Right atrium auricular region (tissue), 2 donors: Measurements from ENCODE around the gene SH2D5. TPM values are rescaled to one million over a fixed set of nuclear protein-coding genes. Genes with fewer than 3 reads are reported as not detected.
"Not testable (repeated sequence)": the region's sequence is repeated elsewhere in the genome, so short reads cannot be mapped to it uniquely, and the experiment has no call there.

ENCODE experiments used
- DNase-seq: peaks from one replicate; pipeline ENCODE4 v3.0.0-alpha.2; 2019; ENCODE audit warnings: low spot score
- H3K27ac ChIP-seq, 2 donors: fragments of 200-600 bp; sonication (generic); 1 replicate in 1 of 2; 2 replicates in 1 of 2; pipeline ENCODE4 v1.5.1; 2016 to 2019
- H3K27me3 ChIP-seq, 2 donors: fragments of 200-600 bp; sonication (generic); one replicate each; pipeline versions ENCODE4 v1.5.1 to v1.6.0; 2017 to 2019
- H3K36me3 ChIP-seq: fragments of 200-600 bp; sonication (generic); one replicate; pipeline ENCODE4 v1.5.1; 2016
- H3K4me1 ChIP-seq, 2 donors: fragments of 200-600 bp; sonication (generic); one replicate each; pipeline versions ENCODE4 v1.5.1 to v1.6.0; 2017 to 2019
- H3K4me3 ChIP-seq, 2 donors: fragments of 200-600 bp; sonication (generic); 1 replicate in 1 of 2; 2 replicates in 1 of 2; pipeline ENCODE4 v1.5.1; 2017 to 2019; ENCODE audit warnings: mild to moderate bottlenecking in 1 of 2, moderate library complexity in 1 of 2
- H3K9me3 ChIP-seq, 2 donors: fragments of 200-600 bp; sonication (generic); one replicate each; pipeline ENCODE4 v1.5.1; 2019
- total RNA-seq, 2 donors: library from RNA; depleted of rRNA; stranded (reverse); fragments of >200 nt; gene quantifications; one replicate each; pipeline ENCODE4 v1.1.0, GENCODE V29; 2016
- TF ChIP-seq, protein P1 (sequence below), 2 donors: fragments of 200-600 bp; sonication (generic); IDR thresholded peaks; one replicate each; pipeline ENCODE4 v1.5.1; 2019; ENCODE audit warnings: antibody characterized with exemption in 2 of 2

The SH2D5 gene
- total RNA-seq, 2 donors from 2014 or later = 0.63 TPM; not detected in 1

DNA sequence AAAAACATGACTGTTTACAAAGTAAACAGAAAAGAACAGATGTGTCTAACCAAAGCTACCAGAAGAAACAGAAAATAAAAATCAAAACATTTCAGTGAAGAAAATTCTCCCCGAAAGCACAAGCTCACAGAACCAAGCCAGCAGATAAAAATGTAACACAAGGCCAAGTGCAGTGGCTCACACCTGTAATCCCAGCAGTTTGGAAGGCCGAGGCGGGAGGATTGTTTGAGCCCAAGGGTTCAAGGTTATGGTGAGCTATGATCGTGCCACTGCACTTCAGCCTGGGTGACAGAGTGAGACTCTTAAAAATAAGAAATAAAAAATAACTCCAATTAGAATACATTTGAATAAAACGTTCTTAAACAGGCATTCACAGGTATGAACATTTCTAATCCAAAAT, 52.2 kb downstream of the SH2D5 start:
- Histone ChIP-seq H3K27ac (no peak overlapping the region), H3K4me1 (peaks cover 0 to 11% of the 10 kb centered on the region in 2 donors), H3K36me3 (no peaks in the 10 kb centered on the region), H3K27me3 (no peaks in the 10 kb centered on the region), H3K9me3 (no peaks in the 10 kb centered on the region), H3K4me3 (no peak overlapping the region)
- DNase-seq = no peak
- TF ChIP-seq, protein P1, sequence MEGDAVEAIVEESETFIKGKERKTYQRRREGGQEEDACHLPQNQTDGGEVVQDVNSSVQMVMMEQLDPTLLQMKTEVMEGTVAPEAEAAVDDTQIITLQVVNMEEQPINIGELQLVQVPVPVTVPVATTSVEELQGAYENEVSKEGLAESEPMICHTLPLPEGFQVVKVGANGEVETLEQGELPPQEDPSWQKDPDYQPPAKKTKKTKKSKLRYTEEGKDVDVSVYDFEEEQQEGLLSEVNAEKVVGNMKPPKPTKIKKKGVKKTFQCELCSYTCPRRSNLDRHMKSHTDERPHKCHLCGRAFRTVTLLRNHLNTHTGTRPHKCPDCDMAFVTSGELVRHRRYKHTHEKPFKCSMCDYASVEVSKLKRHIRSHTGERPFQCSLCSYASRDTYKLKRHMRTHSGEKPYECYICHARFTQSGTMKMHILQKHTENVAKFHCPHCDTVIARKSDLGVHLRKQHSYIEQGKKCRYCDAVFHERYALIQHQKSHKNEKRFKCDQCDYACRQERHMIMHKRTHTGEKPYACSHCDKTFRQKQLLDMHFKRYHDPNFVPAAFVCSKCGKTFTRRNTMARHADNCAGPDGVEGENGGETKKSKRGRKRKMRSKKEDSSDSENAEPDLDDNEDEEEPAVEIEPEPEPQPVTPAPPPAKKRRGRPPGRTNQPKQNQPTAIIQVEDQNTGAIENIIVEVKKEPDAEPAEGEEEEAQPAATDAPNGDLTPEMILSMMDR (IDR thresholded peaks at IDR 0.05) = no peak

DNA sequence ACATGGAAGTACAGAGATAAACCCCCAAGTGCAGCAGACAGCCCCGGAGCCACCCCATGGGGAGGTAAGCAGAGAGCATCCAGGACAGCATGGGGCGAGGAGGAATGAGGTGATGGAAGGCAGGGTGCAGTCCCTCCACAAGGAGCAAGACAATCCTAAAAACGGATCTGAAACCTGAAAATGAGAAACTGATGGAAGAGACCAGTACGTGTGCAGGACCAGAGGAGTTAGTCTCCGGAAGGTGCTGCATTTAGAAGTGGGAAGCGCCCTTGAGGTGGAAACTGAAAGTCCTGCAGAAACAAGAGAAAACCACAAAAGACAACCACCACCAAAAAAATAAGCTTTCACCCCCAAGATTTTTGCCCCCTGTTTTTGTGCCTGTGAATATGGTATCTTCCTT, 53.9 kb downstream of the SH2D5 start:
- H3K36me3 ChIP-seq = no peaks in the 10 kb centered on the region
- TF ChIP-seq, protein P1 (IDR thresholded peaks at IDR 0.05) = no peak
- no peaks in the 10 kb centered on the region for H3K9me3 ChIP-seq
- H3K27me3 ChIP-seq = no peaks in the 10 kb centered on the region
- DNase-seq = no peak
- peaks cover 0 to 4% of the 10 kb centered on the region in 2 donors for H3K4me1 ChIP-seq
- H3K4me3 ChIP-seq = no peak overlapping the region
- H3K27ac ChIP-seq = no peak overlapping the region

DNA sequence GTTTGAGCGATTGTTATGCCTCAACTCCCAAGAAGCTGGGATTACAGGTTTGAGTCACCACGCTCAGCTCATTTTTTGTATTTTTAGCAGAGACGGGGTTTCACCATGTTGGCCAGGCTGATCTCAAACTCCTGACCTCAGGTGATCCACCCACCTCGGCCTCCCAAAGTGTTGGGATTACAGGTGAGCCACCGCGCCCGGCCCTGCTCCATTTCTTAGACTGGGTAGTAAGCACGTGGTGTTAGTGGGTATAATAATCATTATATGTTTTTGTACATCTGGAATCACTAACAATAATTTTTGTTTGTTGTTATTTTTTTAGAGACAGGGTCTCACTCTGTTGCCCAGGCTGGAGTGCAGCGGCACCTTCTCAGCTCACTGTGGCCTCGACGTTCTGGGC, 58.9 kb downstream of the SH2D5 start:
- H3K9me3 ChIP-seq, H3K27me3 ChIP-seq, H3K27ac ChIP-seq, H3K4me1 ChIP-seq, DNase-seq, H3K4me3 ChIP-seq, H3K36me3 ChIP-seq: not testable (repeated sequence)

DNA sequence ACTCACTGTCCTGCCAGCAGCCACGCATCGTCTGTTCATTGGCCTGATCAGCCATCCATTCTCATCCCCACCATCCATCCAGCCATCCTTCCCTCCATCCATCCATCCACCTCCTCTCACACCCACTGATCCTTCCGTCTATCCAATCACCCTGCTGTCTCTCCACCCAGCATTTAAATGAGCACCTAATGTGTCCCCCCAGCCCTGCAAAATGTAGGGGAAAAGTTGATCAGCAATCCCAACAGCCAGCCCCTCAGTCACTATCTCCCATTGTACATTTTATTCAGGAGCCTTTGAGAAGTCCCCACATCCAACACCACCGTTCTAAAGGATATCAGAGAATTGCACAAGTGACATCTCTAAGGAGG, 60.3 kb downstream of the SH2D5 start:
- TF ChIP-seq, protein P1 (IDR thresholded peaks at IDR 0.05) = no peak
- no peak for DNase-seq
- no peaks in the 10 kb centered on the region for H3K27me3 ChIP-seq
- no peak overlapping the region for H3K27ac ChIP-seq
- no peaks in the 10 kb centered on the region for H3K9me3 ChIP-seq
- no peaks in the 10 kb centered on the region for H3K36me3 ChIP-seq
- H3K4me3 ChIP-seq = no peak overlapping the region
- no peaks in the 10 kb centered on the region for H3K4me1 ChIP-seq

DNA sequence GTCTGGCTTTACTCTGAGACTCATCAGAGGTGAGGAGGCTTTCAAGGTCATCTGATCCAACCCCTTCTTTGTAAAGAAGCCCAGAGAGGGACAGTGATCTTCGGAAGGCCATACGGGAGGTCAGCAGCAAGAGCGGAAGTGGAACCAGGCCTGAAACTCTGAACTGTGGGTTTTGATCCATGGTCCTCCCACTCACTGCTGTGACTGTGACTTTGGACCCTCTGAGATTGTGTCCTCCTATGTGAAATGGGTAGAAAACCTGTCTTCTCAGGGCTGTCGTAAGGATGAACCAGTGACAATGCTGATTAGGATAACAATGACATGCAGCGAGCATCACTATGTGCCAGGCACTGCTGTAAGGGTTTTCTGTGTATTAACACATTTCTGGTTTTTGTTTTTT, 61.6 kb downstream of the SH2D5 start:
- Histone ChIP-seq H3K27me3 (no peaks in the 10 kb centered on the region), H3K9me3 (no peaks in the 10 kb centered on the region), H3K4me3 (no peak overlapping the region), H3K4me1 (no peaks in the 10 kb centered on the region), H3K27ac (no peak overlapping the region), H3K36me3 (no peaks in the 10 kb centered on the region)
- no peak for DNase-seq
- TF ChIP-seq, protein P1 (IDR thresholded peaks at IDR 0.05) = no peak

Other genes with a start within 250 kb of the SH2D5 start
- 10 to 100 TPM in 1 of 2 donors, 1 to 10 TPM in 1; 5.3 to 13.4 TPM for gene CAMK2N1, start 246.5 kb downstream of the SH2D5 start, total RNA-seq
- 10 to 100 TPM; 37.3 to 47.8 TPM for gene MUL1, start 224.6 kb downstream of the SH2D5 start, total RNA-seq
- gene FAM43B, start 180.1 kb downstream of the SH2D5 start, total RNA-seq = 1 to 10 TPM; 1.4 to 1.7 TPM
- gene CDA, start 143.6 kb downstream of the SH2D5 start, total RNA-seq = 1 to 10 TPM; 1.3 to 6.6 TPM
- 100 to 1,000 TPM; 173 to 174 TPM for gene PINK1, start 99.2 kb downstream of the SH2D5 start, total RNA-seq
- 100 to 1,000 TPM; 147 to 152 TPM for gene DDOST, start 71.3 kb downstream of the SH2D5 start, total RNA-seq
- 1 to 10 TPM; 2.6 to 6.0 TPM for gene KIF17, start 14.7 kb downstream of the SH2D5 start, total RNA-seq
- 100 to 1,000 TPM; 106 to 115 TPM for gene HP1BP3, start 54.6 kb upstream of the SH2D5 start, total RNA-seq